ENCODE measurements around the gene DNTTIP2.

DNA sequence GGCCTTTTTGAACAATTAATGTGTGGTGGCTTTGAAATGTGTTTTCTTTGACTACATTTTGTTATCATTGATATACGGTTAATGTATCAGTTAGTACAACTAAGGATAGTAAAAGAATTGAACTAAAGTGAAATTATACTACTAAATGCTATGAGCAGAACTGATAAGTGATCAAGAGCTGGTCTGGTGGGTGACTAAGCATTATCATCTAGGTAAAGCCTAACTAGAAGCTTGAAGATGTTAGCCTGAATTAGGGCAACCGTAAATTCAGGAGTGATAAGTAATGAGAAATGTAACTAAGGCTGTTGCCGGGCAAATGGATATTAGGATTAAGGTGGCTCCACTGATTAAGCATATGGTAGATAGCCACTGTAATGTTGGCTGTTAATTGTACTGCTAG is 46.2 kb upstream of the DNTTIP2 start:
- TF ChIP-seq, protein P1, sequence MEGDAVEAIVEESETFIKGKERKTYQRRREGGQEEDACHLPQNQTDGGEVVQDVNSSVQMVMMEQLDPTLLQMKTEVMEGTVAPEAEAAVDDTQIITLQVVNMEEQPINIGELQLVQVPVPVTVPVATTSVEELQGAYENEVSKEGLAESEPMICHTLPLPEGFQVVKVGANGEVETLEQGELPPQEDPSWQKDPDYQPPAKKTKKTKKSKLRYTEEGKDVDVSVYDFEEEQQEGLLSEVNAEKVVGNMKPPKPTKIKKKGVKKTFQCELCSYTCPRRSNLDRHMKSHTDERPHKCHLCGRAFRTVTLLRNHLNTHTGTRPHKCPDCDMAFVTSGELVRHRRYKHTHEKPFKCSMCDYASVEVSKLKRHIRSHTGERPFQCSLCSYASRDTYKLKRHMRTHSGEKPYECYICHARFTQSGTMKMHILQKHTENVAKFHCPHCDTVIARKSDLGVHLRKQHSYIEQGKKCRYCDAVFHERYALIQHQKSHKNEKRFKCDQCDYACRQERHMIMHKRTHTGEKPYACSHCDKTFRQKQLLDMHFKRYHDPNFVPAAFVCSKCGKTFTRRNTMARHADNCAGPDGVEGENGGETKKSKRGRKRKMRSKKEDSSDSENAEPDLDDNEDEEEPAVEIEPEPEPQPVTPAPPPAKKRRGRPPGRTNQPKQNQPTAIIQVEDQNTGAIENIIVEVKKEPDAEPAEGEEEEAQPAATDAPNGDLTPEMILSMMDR (IDR thresholded peaks at IDR 0.05; ENCODE audit: insufficient read depth, low read depth, low read length): no peak
- TF ChIP-seq EZH2 (IDR thresholded peaks at IDR 0.05; ENCODE audit: insufficient read depth, low read length): no peak
